Transverse colon (tissue), 4 donors: ENCODE measurements around the gene TARS1. TPM values are rescaled to one million over a fixed set of nuclear protein-coding genes. Genes with fewer than 3 reads are reported as not detected.
"Not testable (repeated sequence)": the region's sequence is repeated elsewhere in the genome, so short reads cannot be mapped to it uniquely, and the experiment has no call there.

Experiments
- DNase-seq: peaks from one replicate; pipeline ENCODE4 v3.0.0-alpha.2; 2019
- H3K27ac ChIP-seq, 4 donors: fragments of 200-600 bp; sonication (generic); 2 replicates each; pipeline ENCODE4 v1.5.1; 2016 to 2018; ENCODE audit warnings: inconsistent platforms in 4 of 4
- H3K27me3 ChIP-seq: fragments of 200-600 bp; sonication (generic); 2 replicates; pipeline ENCODE4 v1.5.1; 2017; ENCODE audit warnings: inconsistent platforms
- H3K36me3 ChIP-seq, 4 donors: fragments of 200-600 bp; sonication (generic); 2 replicates each; pipeline ENCODE4 v1.5.1; 2017 to 2019; ENCODE audit warnings: inconsistent platforms in 4 of 4
- H3K4me1 ChIP-seq, 4 donors: fragments of 200-600 bp; sonication (generic); 2 replicates each; pipeline ENCODE4 v1.5.1; 2017 to 2020; ENCODE audit warnings: inconsistent platforms in 4 of 4
- H3K4me3 ChIP-seq, 4 donors: fragments of 200-600 bp; sonication (generic); 1 replicate in 1 of 4; 2 replicates in 3 of 4; pipeline versions ENCODE4 v1.5.1 to v1.6.1; 2017 to 2019; ENCODE audit warnings: inconsistent platforms in 4 of 4
- H3K9me3 ChIP-seq, 2 donors: fragments of 200-600 bp; sonication (generic); 2 replicates each; pipeline ENCODE4 v1.5.1; 2017 to 2019; ENCODE audit warnings: inconsistent platforms in 2 of 2
- CTCF ChIP-seq, 5 experiments: fragments of 200-600 bp in 3 of 5; fragments of 450-650 bp in 2 of 5; sonication (generic) in 3 of 5; IDR thresholded peaks; 1 replicate in 2 of 5; 2 replicates in 3 of 5; pipeline ENCODE4 v1.5.1; 2016 to 2017; ENCODE audit warnings: antibody characterized with exemption in 5 of 5, inconsistent platforms in 3 of 5, mild to moderate bottlenecking in 2 of 5, moderate library complexity in 1 of 5
- EP300 ChIP-seq: sonication (generic); formaldehyde crosslinking; IDR thresholded peaks from one replicate; pipeline ENCODE4 v1.6.1; 2017; ENCODE audit warnings: antibody characterized with exemption, low read depth
- POLR2A ChIP-seq: fragments of 450-650 bp; IDR thresholded peaks from one replicate; pipeline ENCODE4 v1.6.1; 2016; ENCODE audit warnings: antibody characterized with exemption, mild to moderate bottlenecking, moderate library complexity
- POLR2AphosphoS5 ChIP-seq, 3 donors: sonication (generic); formaldehyde crosslinking; IDR thresholded peaks; one replicate each; pipeline ENCODE4 v1.6.1; 2016; ENCODE audit warnings: antibody characterized with exemption in 3 of 3
- WGBS, 2 donors: methylation state at CpG; one replicate each; pipeline ENCODE4 v1.1.5; 2018; ENCODE audit warnings: low coverage in 1 of 2; 5-methylcytosine and 5-hydroxymethylcytosine counted together
- in situ Hi-C, 4 donors: fragments of 200-750 bp; cut with MboI; loops; one replicate each; pipeline versions ENCODE4 v1.15.0 to v1.15.1; 2017; ENCODE audit warnings: low sequenced_read_pairs in 3 of 4, low pct_ligation_motif_present in 1 of 4, low pct_unique_long_range_greater_than_20kb in 1 of 4
- intact Hi-C: fragments of 100-400 bp; cut with DNase I; formaldehyde crosslinking; loops from one replicate; pipeline ENCODE4 v1.15.1; 2023; ENCODE audit warnings: low total_unique reads
- total RNA-seq, 4 donors: library from RNA; depleted of rRNA; stranded (reverse); fragments of >200 nt; gene quantifications; one replicate each; pipeline ENCODE4 v1.1.0, GENCODE V29; 2016

TARS1 gene
- total RNA-seq, 4 donors from 2014 or later = 30.1 to 155 (median 92.1) TPM

- H3K36me3 ChIP-seq = no peaks in the 10 kb centered on the region
- H3K27ac ChIP-seq = peak overlapping the region; percentile 53 to 74 (median 72)
- intact Hi-C loops = loop anchor here (10.0 kb wide), 1 partner anchor 502 kb away; the partner anchor contains the start of gene RXFP3
- in situ Hi-C loops = loop anchor here in 2 of 4 donors (10.0 to 25.0 kb wide), 4 partner anchors 502 to 1480 kb away; partner anchors contain the start of genes BRIX1 (in 2 of the 2), RAD1 (in 2 of the 2) and RXFP3 (in 2 of the 2)
- H3K4me1 ChIP-seq = peaks cover 8 to 22% (median 18%) of the 10 kb centered on the region in 4 donors
- no peak for DNase-seq
- no peaks in the 10 kb centered on the region for H3K9me3 ChIP-seq
- 45% methylated on average over 1 of the region's 1 CpG; no CpG with 5 or more reads in 1 of the 2 donors for WGBS, 2 donors
- TF ChIP-seq EP300 (no peak), POLR2AphosphoS5 (IDR thresholded peaks at IDR 0.05) (no peak), POLR2A (no peak), CTCF (IDR thresholded peaks at IDR 0.05) (no peak)
- no peaks in the 10 kb centered on the region for H3K27me3 ChIP-seq
- no peak overlapping the region for H3K4me3 ChIP-seq
Observed at GRCh38 chr5:33432656-33433055, 8.1 kb upstream of the TARS1 start.

GRCh38 chr5:33433303-33434240, 7.2 kb upstream of the TARS1 start:
- in situ Hi-C loops (loop anchor here in 2 of 4 donors (10.0 to 25.0 kb wide), 4 partner anchors 501 to 1479 kb away; partner anchors contain the start of genes BRIX1 (in 2 of the 2), RAD1 (in 2 of the 2) and RXFP3 (in 2 of the 2)), intact Hi-C loops (loop anchor here (10.0 kb wide), 1 partner anchor 501 kb away; the partner anchor contains the start of gene RXFP3)
- H3K36me3 ChIP-seq = no peaks in the 10 kb centered on the region
- H3K4me3 ChIP-seq = no peak overlapping the region
- H3K27me3 ChIP-seq = no peaks in the 10 kb centered on the region
- WGBS, 2 donors = 40 to 57% methylated on average over 4 of the region's 4 CpGs
- peaks cover 8 to 22% (median 21%) of the 10 kb centered on the region in 4 donors for H3K4me1 ChIP-seq
- DNase-seq = peak; percentile 30
- H3K9me3 ChIP-seq = no peaks in the 10 kb centered on the region
- TF ChIP-seq EP300 (no peak), POLR2A (no peak), POLR2AphosphoS5 (IDR thresholded peaks at IDR 0.05) (peak in 1 of 3 donors; percentile 13), CTCF (IDR thresholded peaks at IDR 0.05) (no peak)
- peak overlapping the region; percentile 53 to 74 (median 72) for H3K27ac ChIP-seq

- H3K36me3 ChIP-seq, H3K4me3 ChIP-seq, H3K9me3 ChIP-seq, H3K27ac ChIP-seq, H3K27me3 ChIP-seq: not testable (repeated sequence)
- intact Hi-C loops (loop anchor here (10.0 kb wide), 1 partner anchor 499 kb away; the partner anchor contains the start of gene RXFP3), in situ Hi-C loops (loop anchor here in 2 of 4 donors (10.0 to 25.0 kb wide), 4 partner anchors 499 to 1476 kb away; partner anchors contain the start of genes BRIX1 (in 2 of the 2), RAD1 (in 2 of the 2) and RXFP3 (in 2 of the 2))
- peak; percentile 77 for DNase-seq
- WGBS, 2 donors = 19 to 20% methylated on average over 5 of the region's 5 CpGs
- TF ChIP-seq CTCF (IDR thresholded peaks at IDR 0.05) = peak; percentile 67 to 80 (median 71)
- H3K4me1 ChIP-seq = peaks cover 16 to 34% (median 32%) of the 10 kb centered on the region in 4 donors
Observed at GRCh38 chr5:33435893-33436490, 4.8 kb upstream of the TARS1 start.
